Mononuclear cell (primary cell): Measurements from ENCODE around the gene OTC. TPM values are rescaled to one million over a fixed set of nuclear protein-coding genes. Genes with fewer than 3 reads are reported as not detected.

ENCODE experiments used
- H3K27me3 ChIP-seq: 2 replicates; pipeline ENCODE4 v1.6.0; 2011; ENCODE audit warnings: low read length, control low read depth; ENCODE audit not compliant: insufficient read depth
- H3K4me1 ChIP-seq: 2 replicates; pipeline ENCODE4 v1.5.1; 2011; ENCODE audit warnings: mild to moderate bottlenecking, low read length, control low read depth; ENCODE audit not compliant: insufficient read depth
- H3K4me3 ChIP-seq: 2 replicates; pipeline ENCODE4 v1.5.1; 2011; ENCODE audit warnings: mild to moderate bottlenecking, low read length, moderate library complexity
- H3K9me3 ChIP-seq: 2 replicates; pipeline ENCODE4 v1.5.1; 2011; ENCODE audit warnings: low read depth, mild to moderate bottlenecking, control low read depth, low read length
- total RNA-seq: library from RNA; depleted of rRNA; stranded (reverse); fragments of >200 nt; gene quantifications from one replicate; pipeline ENCODE4 v1.2.3, GENCODE V29; 2012

Gene OTC
- total RNA-seq, 1 donor, result not detected

- no peaks in the 10 kb centered on the region for H3K9me3 ChIP-seq
- peaks cover 6% of the 10 kb centered on the region for H3K4me1 ChIP-seq
- H3K4me3 ChIP-seq, result no peak overlapping the region
- H3K27me3 ChIP-seq, result no peaks in the 10 kb centered on the region
These were observed 11.0 kb upstream of the OTC start for GRCh38 chrX:38341442-38341841.

- no peaks in the 10 kb centered on the region for H3K27me3 ChIP-seq
- no peak overlapping the region for H3K4me3 ChIP-seq
- H3K4me1 ChIP-seq, result peaks cover 8% of the 10 kb centered on the region
- no peaks in the 10 kb centered on the region for H3K9me3 ChIP-seq
These were observed 9.3 kb upstream of the OTC start for GRCh38 chrX:38342853-38343778.

GRCh38 chrX:38346150-38346549, 6.3 kb upstream of the OTC start:
- Histone ChIP-seq H3K4me3 (no peak overlapping the region), H3K4me1 (peaks cover 8% of the 10 kb centered on the region), H3K27me3 (no peaks in the 10 kb centered on the region), H3K9me3 (no peaks in the 10 kb centered on the region)

- no peaks in the 10 kb centered on the region for H3K9me3 ChIP-seq
- peaks cover 8% of the 10 kb centered on the region for H3K4me1 ChIP-seq
- H3K27me3 ChIP-seq, result no peaks in the 10 kb centered on the region
- no peak overlapping the region for H3K4me3 ChIP-seq
These were observed 5.3 kb upstream of the OTC start for GRCh38 chrX:38347136-38347535.

- no peaks in the 10 kb centered on the region for H3K27me3 ChIP-seq
- no peak overlapping the region for H3K4me3 ChIP-seq
- H3K9me3 ChIP-seq, result no peaks in the 10 kb centered on the region
- peaks cover 8% of the 10 kb centered on the region for H3K4me1 ChIP-seq
These were observed 1.1 kb upstream of the OTC start for GRCh38 chrX:38351346-38351745.

- Histone ChIP-seq H3K9me3 (no peaks in the 10 kb centered on the region), H3K27me3 (no peaks in the 10 kb centered on the region), H3K4me3 (no peak overlapping the region), H3K4me1 (no peaks in the 10 kb centered on the region)
These were observed 4.0 kb downstream of the OTC start for GRCh38 chrX:38356401-38356800.

GRCh38 chrX:38357747-38358673, 5.6 kb downstream of the OTC start:
- no peaks in the 10 kb centered on the region for H3K9me3 ChIP-seq
- no peaks in the 10 kb centered on the region for H3K27me3 ChIP-seq
- H3K4me1 ChIP-seq, result peaks cover 5% of the 10 kb centered on the region
- H3K4me3 ChIP-seq, result no peak overlapping the region

- no peaks in the 10 kb centered on the region for H3K27me3 ChIP-seq
- no peaks in the 10 kb centered on the region for H3K9me3 ChIP-seq
- H3K4me3 ChIP-seq, result no peak overlapping the region
- peaks cover 6% of the 10 kb centered on the region for H3K4me1 ChIP-seq
These were observed 10.6 kb downstream of the OTC start for GRCh38 chrX:38363046-38363445.

- Histone ChIP-seq H3K4me3 (no peak overlapping the region), H3K27me3 (no peaks in the 10 kb centered on the region), H3K9me3 (no peaks in the 10 kb centered on the region), H3K4me1 (peaks cover 6% of the 10 kb centered on the region)
These were observed 13.6 kb downstream of the OTC start for GRCh38 chrX:38365954-38366353.

GRCh38 chrX:38368774-38369173, 16.4 kb downstream of the OTC start:
- Histone ChIP-seq H3K9me3 (no peaks in the 10 kb centered on the region), H3K4me3 (no peak overlapping the region), H3K4me1 (no peaks in the 10 kb centered on the region), H3K27me3 (no peaks in the 10 kb centered on the region)

- H3K4me3 ChIP-seq, result no peak overlapping the region
- H3K27me3 ChIP-seq, result no peaks in the 10 kb centered on the region
- H3K9me3 ChIP-seq, result no peaks in the 10 kb centered on the region
- no peaks in the 10 kb centered on the region for H3K4me1 ChIP-seq
These were observed 19.2 kb downstream of the OTC start for GRCh38 chrX:38371641-38372040.

GRCh38 chrX:38374431-38374830, 22.0 kb downstream of the OTC start:
- no peaks in the 10 kb centered on the region for H3K27me3 ChIP-seq
- H3K4me1 ChIP-seq, result no peaks in the 10 kb centered on the region
- no peak overlapping the region for H3K4me3 ChIP-seq
- H3K9me3 ChIP-seq, result no peaks in the 10 kb centered on the region

- no peak overlapping the region for H3K4me3 ChIP-seq
These were observed 23.5 kb downstream of the OTC start for GRCh38 chrX:38375891-38376290.

GRCh38 chrX:38376747-38377146, 24.3 kb downstream of the OTC start:
- Histone ChIP-seq H3K27me3 (no peaks in the 10 kb centered on the region), H3K4me3 (no peak overlapping the region), H3K4me1 (no peaks in the 10 kb centered on the region), H3K9me3 (no peaks in the 10 kb centered on the region)

More at GRCh38 chrX:38375891-38376290, 23.5 kb downstream of the OTC start:
- H3K4me1 ChIP-seq, result no peaks in the 10 kb centered on the region
- H3K9me3 ChIP-seq, result no peaks in the 10 kb centered on the region
- H3K27me3 ChIP-seq, result no peaks in the 10 kb centered on the region

GRCh38 chrX:38379088-38379487, 26.7 kb downstream of the OTC start:
- Histone ChIP-seq H3K9me3 (no peaks in the 10 kb centered on the region), H3K4me3 (no peak overlapping the region), H3K27me3 (no peaks in the 10 kb centered on the region)

More at GRCh38 chrX:38379088-38379487, 26.7 kb downstream of the OTC start:
- no peaks in the 10 kb centered on the region for H3K4me1 ChIP-seq
